Esophagus muscularis mucosa (tissue), 4 donors: ENCODE data around the gene ACTL7A. TPM values are rescaled to one million over a fixed set of nuclear protein-coding genes. Genes with fewer than 3 reads are reported as not detected.

Experiments
- DNase-seq: peaks from one replicate; pipeline ENCODE4 v3.0.0-alpha.2; 2017; ENCODE audit errors: extremely low spot score
- H3K27ac ChIP-seq, 4 donors: fragments of 200-600 bp; sonication (generic); replicated peaks in 1 of 4; 1 replicate in 3 of 4; 2 replicates in 1 of 4; pipeline ENCODE4 v1.5.1; 2016 to 2019; ENCODE audit warnings: mild to moderate bottlenecking in 1 of 4
- H3K27me3 ChIP-seq, 4 donors: fragments of 200-600 bp; sonication (generic); one replicate each; pipeline versions ENCODE4 v1.5.1 to v1.6.0; 2016 to 2019
- H3K36me3 ChIP-seq, 4 donors: fragments of 200-600 bp; sonication (generic); one replicate each; pipeline ENCODE4 v1.5.1; 2016 to 2019
- H3K4me1 ChIP-seq, 4 donors: fragments of 200-600 bp; sonication (generic); one replicate each; pipeline ENCODE4 v1.5.1; 2016 to 2019
- H3K4me3 ChIP-seq, 4 donors: fragments of 200-600 bp; sonication (generic); 1 replicate in 2 of 4; 2 replicates in 2 of 4; pipeline ENCODE4 v1.5.1; 2016 to 2019; ENCODE audit warnings: mild to moderate bottlenecking in 4 of 4, moderate library complexity in 1 of 4
- H3K9me3 ChIP-seq, 4 donors: fragments of 200-600 bp; sonication (generic); 1 replicate in 3 of 4; 2 replicates in 1 of 4; pipeline ENCODE4 v1.5.1; 2016 to 2019
- EP300 ChIP-seq: sonication (generic); formaldehyde crosslinking; IDR thresholded peaks from one replicate; pipeline ENCODE4 v1.6.1; 2017; ENCODE audit warnings: antibody characterized with exemption
- POLR2A ChIP-seq: fragments of 450-650 bp; IDR thresholded peaks from one replicate; pipeline ENCODE4 v1.6.1; 2017; ENCODE audit warnings: antibody characterized with exemption, moderate library complexity, mild to moderate bottlenecking, low read depth
- POLR2AphosphoS5 ChIP-seq, 2 donors: sonication (generic); formaldehyde crosslinking; IDR thresholded peaks; one replicate each; pipeline ENCODE4 v1.6.1; 2017; ENCODE audit warnings: antibody characterized with exemption in 2 of 2
- WGBS: methylation state at CpG from one replicate; pipeline ENCODE4 v1.1.5; 2018; 5-methylcytosine and 5-hydroxymethylcytosine counted together
- intact Hi-C: fragments of 100-400 bp; cut with DNase I; formaldehyde crosslinking; loops from one replicate; pipeline ENCODE4 v1.15.1; 2023
- total RNA-seq, 4 donors: library from RNA; depleted of rRNA; stranded (reverse); fragments of >200 nt; gene quantifications; one replicate each; pipeline versions ENCODE4 v1.1.0 to v1.2.1, GENCODE V29; 2016
- TF ChIP-seq, protein P1 (sequence below), 3 experiments: fragments of 200-600 bp in 2 of 3; fragments of 450-650 bp in 1 of 3; sonication (generic) in 2 of 3; IDR thresholded peaks; one replicate each; pipeline ENCODE4 v1.5.1; 2017 to 2019; ENCODE audit warnings: antibody characterized with exemption in 3 of 3, mild to moderate bottlenecking in 2 of 3, moderate library complexity in 1 of 3

The ACTL7A gene
- total RNA-seq, 4 donors from 2014 or later: not detected

DNA sequence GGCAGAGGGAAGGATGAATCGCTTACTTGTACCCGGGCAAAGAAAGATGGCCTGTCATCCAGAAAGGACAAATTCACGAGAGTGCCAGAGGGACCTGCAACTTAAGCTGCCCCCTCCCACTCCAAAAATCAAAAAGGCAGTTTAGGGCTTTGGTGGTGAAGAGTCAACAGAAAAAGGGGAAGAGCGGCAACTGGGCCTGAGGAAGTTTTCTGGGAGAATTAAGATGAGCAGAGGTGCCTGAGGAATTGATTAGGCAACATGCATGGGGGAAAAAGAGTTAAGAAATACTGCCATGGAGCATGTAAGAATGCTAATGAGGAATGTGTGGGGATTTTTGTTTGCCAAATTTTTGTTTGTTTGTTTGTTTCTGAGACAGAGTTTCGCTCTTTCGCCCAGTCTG, 4.5 kb upstream of the ACTL7A start:
- Histone ChIP-seq H3K27me3 (peaks cover 0 to 4% (median 0%) of the 10 kb centered on the region in 4 donors), H3K4me3 (no peak overlapping the region), H3K4me1 (no peaks in the 10 kb centered on the region), H3K9me3 (no peaks in the 10 kb centered on the region), H3K27ac (no peak overlapping the region), H3K36me3 (no peaks in the 10 kb centered on the region)
- intact Hi-C loops: no loop called here
- 75% methylated on average over 6 of the region's 6 CpGs for WGBS
- DNase-seq: no peak
- TF ChIP-seq POLR2AphosphoS5 (IDR thresholded peaks at IDR 0.05): no peak
- TF ChIP-seq, protein P1, sequence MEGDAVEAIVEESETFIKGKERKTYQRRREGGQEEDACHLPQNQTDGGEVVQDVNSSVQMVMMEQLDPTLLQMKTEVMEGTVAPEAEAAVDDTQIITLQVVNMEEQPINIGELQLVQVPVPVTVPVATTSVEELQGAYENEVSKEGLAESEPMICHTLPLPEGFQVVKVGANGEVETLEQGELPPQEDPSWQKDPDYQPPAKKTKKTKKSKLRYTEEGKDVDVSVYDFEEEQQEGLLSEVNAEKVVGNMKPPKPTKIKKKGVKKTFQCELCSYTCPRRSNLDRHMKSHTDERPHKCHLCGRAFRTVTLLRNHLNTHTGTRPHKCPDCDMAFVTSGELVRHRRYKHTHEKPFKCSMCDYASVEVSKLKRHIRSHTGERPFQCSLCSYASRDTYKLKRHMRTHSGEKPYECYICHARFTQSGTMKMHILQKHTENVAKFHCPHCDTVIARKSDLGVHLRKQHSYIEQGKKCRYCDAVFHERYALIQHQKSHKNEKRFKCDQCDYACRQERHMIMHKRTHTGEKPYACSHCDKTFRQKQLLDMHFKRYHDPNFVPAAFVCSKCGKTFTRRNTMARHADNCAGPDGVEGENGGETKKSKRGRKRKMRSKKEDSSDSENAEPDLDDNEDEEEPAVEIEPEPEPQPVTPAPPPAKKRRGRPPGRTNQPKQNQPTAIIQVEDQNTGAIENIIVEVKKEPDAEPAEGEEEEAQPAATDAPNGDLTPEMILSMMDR (IDR thresholded peaks at IDR 0.05): no peak
- TF ChIP-seq POLR2A: no peak
- no peak for TF ChIP-seq EP300

DNA sequence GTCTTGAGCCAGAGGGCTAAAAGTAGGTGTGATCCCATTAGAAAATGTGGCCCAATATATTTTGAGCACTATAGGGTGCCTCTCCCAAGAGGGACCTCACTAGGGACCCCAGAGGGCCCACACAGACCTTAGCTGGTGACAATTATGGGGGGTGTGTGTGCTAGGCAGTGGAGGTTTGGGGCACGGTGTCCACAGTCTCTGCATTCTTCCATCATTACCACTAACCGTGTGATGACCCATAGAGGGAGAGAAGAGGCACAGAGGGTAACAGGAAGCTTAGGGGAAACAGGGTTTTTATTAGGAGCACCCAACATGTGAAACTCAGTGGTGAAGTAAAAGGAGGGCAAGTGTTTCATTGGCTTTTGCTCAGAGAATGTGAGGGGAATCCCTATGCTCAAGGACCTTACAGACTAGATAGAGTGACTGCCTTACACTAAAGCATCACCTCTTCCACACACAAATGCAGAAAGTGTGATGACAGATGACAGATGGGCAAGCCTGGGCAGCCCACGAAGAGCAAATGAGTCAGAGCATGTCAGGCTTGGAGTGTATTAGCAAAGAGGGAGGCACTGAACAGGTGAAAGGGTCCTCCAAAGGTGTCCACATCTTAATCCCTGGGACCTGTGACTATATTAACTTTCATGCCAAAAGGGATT, 2.5 kb upstream of the ACTL7A start:
- 88% methylated on average over 3 of the region's 3 CpGs for WGBS

DNA sequence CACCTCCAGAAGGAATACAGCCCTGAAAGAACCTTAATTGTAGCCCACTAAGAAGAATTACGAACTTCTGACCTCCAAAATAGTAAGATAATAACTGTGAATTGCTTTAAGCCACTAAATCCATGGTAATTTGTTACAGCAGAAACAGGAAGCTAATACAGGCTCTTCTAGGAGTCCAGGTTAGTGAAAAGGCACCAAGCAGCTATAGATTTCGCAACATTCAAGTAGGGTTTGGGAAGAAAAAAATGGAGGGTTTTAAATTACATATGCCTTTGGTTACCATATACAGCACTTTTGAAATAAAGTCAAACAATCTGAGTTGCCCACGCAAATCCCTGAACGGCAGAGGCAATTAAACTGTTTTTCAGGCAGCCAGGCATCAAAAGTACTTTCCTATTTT, 1.7 kb upstream of the ACTL7A start:
- DNase-seq: no peak
- 87% methylated on average over 4 of the region's 4 CpGs for WGBS
- no peak overlapping the region for H3K27ac ChIP-seq
- H3K4me1 ChIP-seq: no peaks in the 10 kb centered on the region
- H3K4me3 ChIP-seq: no peak overlapping the region
- intact Hi-C loops: no loop called here
- no peaks in the 10 kb centered on the region for H3K9me3 ChIP-seq
- no peaks in the 10 kb centered on the region for H3K27me3 ChIP-seq
- TF ChIP-seq EP300 (no peak), POLR2A (no peak), POLR2AphosphoS5 (IDR thresholded peaks at IDR 0.05) (no peak)
- TF ChIP-seq, protein P1 (IDR thresholded peaks at IDR 0.05): no peak
- H3K36me3 ChIP-seq: no peaks in the 10 kb centered on the region

More for the DNA sequence above, 2.5 kb upstream of the ACTL7A start:
- TF ChIP-seq POLR2AphosphoS5 (IDR thresholded peaks at IDR 0.05): no peak
- TF ChIP-seq EP300: no peak
- TF ChIP-seq, protein P1 (IDR thresholded peaks at IDR 0.05): no peak
- TF ChIP-seq POLR2A: no peak
- intact Hi-C loops: no loop called here
- no peaks in the 10 kb centered on the region for H3K9me3 ChIP-seq
- H3K4me3 ChIP-seq: no peak overlapping the region
- no peaks in the 10 kb centered on the region for H3K4me1 ChIP-seq
- H3K27ac ChIP-seq: no peak overlapping the region
- no peak for DNase-seq
- H3K36me3 ChIP-seq: no peaks in the 10 kb centered on the region
- no peaks in the 10 kb centered on the region for H3K27me3 ChIP-seq

DNA sequence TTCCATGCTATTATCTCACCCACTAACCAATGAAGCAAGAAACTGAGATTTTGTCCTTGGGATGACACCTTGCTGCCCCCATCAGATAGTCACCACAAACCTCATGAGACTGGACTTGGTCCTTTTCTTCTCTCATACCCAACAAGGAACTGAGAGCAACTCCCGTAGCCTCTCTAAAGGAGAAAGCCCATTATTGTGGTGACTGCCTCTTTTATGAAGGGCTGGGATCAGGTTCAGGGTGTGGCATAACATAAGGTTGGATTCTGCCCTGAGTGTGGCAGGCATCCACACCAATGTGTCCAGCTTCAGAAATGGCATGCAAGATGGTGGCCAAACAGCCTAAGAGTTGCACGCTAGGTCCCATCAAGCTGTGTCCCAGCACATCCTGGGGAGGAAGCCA, 1.3 kb upstream of the ACTL7A start:
- TF ChIP-seq, protein P1 (IDR thresholded peaks at IDR 0.05): no peak
- no peak for TF ChIP-seq POLR2AphosphoS5 (IDR thresholded peaks at IDR 0.05)
- TF ChIP-seq POLR2A: no peak
- no peak for TF ChIP-seq EP300
- intact Hi-C loops: no loop called here
- Histone ChIP-seq H3K27ac (no peak overlapping the region), H3K36me3 (no peaks in the 10 kb centered on the region), H3K27me3 (no peaks in the 10 kb centered on the region), H3K4me3 (no peak overlapping the region), H3K4me1 (peaks cover 0 to 2% (median 0%) of the 10 kb centered on the region in 4 donors), H3K9me3 (no peaks in the 10 kb centered on the region)
- 100% methylated on average over 2 of the region's 2 CpGs for WGBS
- no peak for DNase-seq

DNA sequence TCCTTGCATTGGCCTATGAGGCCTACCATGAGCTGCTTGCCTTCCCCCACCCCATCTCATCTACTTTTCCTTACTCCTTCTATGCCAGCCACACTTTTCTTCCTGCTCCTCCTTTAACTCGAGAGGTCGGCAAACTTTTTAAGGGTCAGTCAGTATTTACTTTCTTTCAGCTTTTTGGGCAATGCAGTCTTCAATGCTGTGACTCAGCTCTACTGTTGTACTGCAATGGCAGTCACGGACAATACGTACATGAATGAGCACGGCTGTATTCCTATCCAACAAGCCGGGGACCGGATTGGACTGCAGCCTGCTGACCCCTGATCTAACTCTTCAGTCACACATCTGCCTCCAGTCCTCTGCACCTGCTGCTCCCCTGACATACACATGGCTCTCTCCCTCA, 602 bp upstream of the ACTL7A start:
- Histone ChIP-seq H3K9me3 (no peaks in the 10 kb centered on the region), H3K27me3 (no peaks in the 10 kb centered on the region), H3K4me1 (peaks cover 0 to 5% (median 0%) of the 10 kb centered on the region in 4 donors), H3K36me3 (no peaks in the 10 kb centered on the region), H3K4me3 (no peak overlapping the region), H3K27ac (no peak overlapping the region)
- intact Hi-C loops: no loop called here
- TF ChIP-seq POLR2AphosphoS5 (IDR thresholded peaks at IDR 0.05): no peak
- TF ChIP-seq EP300: no peak
- TF ChIP-seq, protein P1 (IDR thresholded peaks at IDR 0.05): no peak
- TF ChIP-seq POLR2A: no peak
- 96% methylated on average over 7 of the region's 7 CpGs for WGBS
- DNase-seq: no peak
